Hepatocyte (in vitro differentiated cells): ENCODE measurements around the gene METAP1D. TPM values are rescaled to one million over a fixed set of nuclear protein-coding genes. Genes with fewer than 3 reads are reported as not detected.

ENCODE experiments used
- DNase-seq: peaks from one replicate; pipeline ENCODE4 v3.0.0-alpha.2; 2016; ENCODE audit warnings: low spot score
- H2AFZ ChIP-seq: fragments of 200-600 bp; sonication (generic); 2 replicates; pipeline ENCODE4 v1.6.0; 2016; ENCODE audit warnings: antibody characterized with exemption, mild to moderate bottlenecking
- H3K27ac ChIP-seq: fragments of 200-600 bp; sonication (generic); 2 replicates; pipeline ENCODE4 v1.5.1; 2016; ENCODE audit warnings: mild to moderate bottlenecking
- H3K27me3 ChIP-seq: fragments of 200-600 bp; sonication (generic); 2 replicates; pipeline ENCODE4 v1.6.1; 2016
- H3K36me3 ChIP-seq: fragments of 200-600 bp; sonication (generic); replicated peaks from 2 replicates; pipeline ENCODE4 v1.5.1; 2016; ENCODE audit warnings: low read depth; ENCODE audit not compliant: insufficient read depth
- H3K4me1 ChIP-seq: fragments of 200-600 bp; sonication (generic); 2 replicates; pipeline ENCODE4 v1.5.1; 2016; ENCODE audit warnings: mild to moderate bottlenecking, moderate library complexity; ENCODE audit not compliant: insufficient read depth
- H3K4me2 ChIP-seq: fragments of 200-600 bp; sonication (generic); 2 replicates; pipeline ENCODE4 v1.6.0; 2016
- H3K4me3 ChIP-seq: fragments of 200-600 bp; sonication (generic); 2 replicates; pipeline ENCODE4 v1.5.1; 2016; ENCODE audit warnings: mild to moderate bottlenecking
- H3K79me2 ChIP-seq: fragments of 200-600 bp; sonication (generic); 2 replicates; pipeline ENCODE4 v1.6.0; 2017; ENCODE audit warnings: mild to moderate bottlenecking
- H3K9me2 ChIP-seq: fragments of 200-600 bp; sonication (generic); replicated peaks from 2 replicates; pipeline ENCODE4 v1.6.0; 2017; ENCODE audit warnings: mild to moderate bottlenecking; ENCODE audit not compliant: insufficient read depth
- H3K9me3 ChIP-seq: fragments of 200-600 bp; sonication (generic); 2 replicates; pipeline ENCODE4 v1.5.1; 2016; ENCODE audit warnings: low read depth, mild to moderate bottlenecking
- H4K20me1 ChIP-seq: fragments of 200-600 bp; sonication (generic); 2 replicates; pipeline ENCODE4 v1.6.0; 2016; ENCODE audit warnings: mild to moderate bottlenecking; ENCODE audit not compliant: insufficient read depth, poor library complexity, severe bottlenecking
- CTCF ChIP-seq: fragments of 200-600 bp; sonication (generic); IDR thresholded peaks from 2 replicates; pipeline ENCODE4 v1.5.1; 2016; ENCODE audit warnings: antibody characterized with exemption, mild to moderate bottlenecking; ENCODE audit not compliant: poor library complexity
- EZH2 ChIP-seq: fragments of 200-600 bp; sonication (generic); IDR thresholded peaks from 2 replicates; pipeline ENCODE4 v1.6.1; 2016; ENCODE audit warnings: antibody characterized with exemption, mild to moderate bottlenecking, borderline replicate concordance
- EZH2phosphoT487 ChIP-seq: fragments of 200-600 bp; sonication (generic); IDR thresholded peaks from one replicate; pipeline ENCODE4 v1.6.1; 2018; ENCODE audit warnings: antibody characterized with exemption, mild to moderate bottlenecking, low read depth, moderate library complexity; ENCODE audit not compliant: unreplicated experiment, severe bottlenecking
- polyA plus RNA-seq: library from polyadenylated mRNA; unstranded; fragments of >200 nt; fragmentation: Nextera tagmentation; extraction: Ambion mirVana; gene quantifications from 2 replicates; pipeline ENCODE4 v1.2.1, GENCODE V29; 2016
- total RNA-seq: library from RNA; depleted of rRNA; stranded (reverse); fragments of >200 nt; gene quantifications from 2 replicates; pipeline ENCODE4 v1.2.3, GENCODE V29; 2014

Gene METAP1D
- total and polyA plus RNA-seq, 2 experiments from 2014 or later, result 2.8 to 6.0 TPM

GRCh38 chr2:172129404-172129803, 129.7 kb downstream of the METAP1D start:
- DNase-seq, result no peak
- Histone ChIP-seq H2AFZ (no peak overlapping the region), H3K9me2 (no peaks in the 10 kb centered on the region), H4K20me1 (no peaks in the 10 kb centered on the region), H3K4me2 (no peak overlapping the region), H3K9me3 (no peaks in the 10 kb centered on the region), H3K27ac (no peak overlapping the region), H3K79me2 (no peaks in the 10 kb centered on the region), H3K27me3 (no peaks in the 10 kb centered on the region), H3K4me1 (no peaks in the 10 kb centered on the region), H3K36me3 (no peaks in the 10 kb centered on the region), H3K4me3 (no peak overlapping the region)
- TF ChIP-seq CTCF (no peak), EZH2phosphoT487 (no peak), EZH2 (no peak)

Other genes with a start within 250 kb of the METAP1D start
- 9.4 and 11.1 TPM in 2 replicates for gene SLC25A12, start 105.7 kb upstream of the METAP1D start, total RNA-seq
- 3.8 and 7.1 TPM in 2 replicates for gene SLC25A12, start 105.7 kb upstream of the METAP1D start, polyA plus RNA-seq
- gene HAT1, start 77.5 kb upstream of the METAP1D start, total RNA-seq, result 34.4 and 35.3 TPM in 2 replicates
- 54.3 and 56.7 TPM in 2 replicates for gene HAT1, start 77.5 kb upstream of the METAP1D start, polyA plus RNA-seq
- gene DLX1, start 85.6 kb downstream of the METAP1D start, total RNA-seq, result not detected in 2 replicates
- 0.44 TPM in 1 of 2 replicates, not detected in the other for gene DLX1, start 85.6 kb downstream of the METAP1D start, polyA plus RNA-seq
- gene DLX2, start 102.9 kb downstream of the METAP1D start, total RNA-seq, result 0.04 and 0.37 TPM in 2 replicates
- gene DLX2, start 102.9 kb downstream of the METAP1D start, polyA plus RNA-seq, result 1.2 and 2.8 TPM in 2 replicates